ENCODE data around the gene TRAF3.
A peak's percentile ranks its signal among the peaks of the same experiment; 100 is the strongest.
"Not testable (repeated sequence)": the region's sequence is repeated elsewhere in the genome, so short reads cannot be mapped to it uniquely, and the experiment has no call there.

The TRAF3 gene

GRCh38 chr14:102751088-102751487, 26.2 kb upstream of the TRAF3 start:
- DNase-seq (ENCODE audit: low spot score), result no peak

- no peak for DNase-seq (ENCODE audit: low spot score)
These were observed 24.9 kb upstream of the TRAF3 start for GRCh38 chr14:102752239-102752847.

GRCh38 chr14:102754370-102755262, 22.6 kb upstream of the TRAF3 start:
- DNase-seq (ENCODE audit: low spot score), result no peak

- no peak for DNase-seq (ENCODE audit: low spot score)
These were observed 19.6 kb upstream of the TRAF3 start for GRCh38 chr14:102757646-102758045.

GRCh38 chr14:102758087-102758486, 19.2 kb upstream of the TRAF3 start:
- DNase-seq (ENCODE audit: low spot score), result no peak

- no peak for DNase-seq (ENCODE audit: low spot score)
These were observed 17.6 kb upstream of the TRAF3 start for GRCh38 chr14:102759456-102760187.

- no peak for DNase-seq (ENCODE audit: low spot score)
These were observed 16.6 kb upstream of the TRAF3 start for GRCh38 chr14:102760496-102761193.

GRCh38 chr14:102761206-102761605, 16.0 kb upstream of the TRAF3 start:
- no peak for DNase-seq (ENCODE audit: low spot score)

- DNase-seq (ENCODE audit: low spot score), result no peak
These were observed 13.0 kb upstream of the TRAF3 start for GRCh38 chr14:102764220-102764671.

- DNase-seq (ENCODE audit: low spot score), result not testable (repeated sequence)
These were observed 11.5 kb upstream of the TRAF3 start for GRCh38 chr14:102765770-102766169.

- no peak for DNase-seq (ENCODE audit: low spot score)
These were observed 8.8 kb upstream of the TRAF3 start for GRCh38 chr14:102768223-102769048.

- no peak for DNase-seq (ENCODE audit: low spot score)
These were observed 8.3 kb upstream of the TRAF3 start for GRCh38 chr14:102769049-102769327.

- no peak for DNase-seq (ENCODE audit: low spot score)
These were observed 6.8 kb upstream of the TRAF3 start for GRCh38 chr14:102770147-102771123.

GRCh38 chr14:102771144-102771543, 6.1 kb upstream of the TRAF3 start:
- DNase-seq (ENCODE audit: low spot score), result no peak

- peak; percentile 42 for DNase-seq (ENCODE audit: low spot score)
These were observed 4.3 kb upstream of the TRAF3 start for GRCh38 chr14:102772781-102773570.

- DNase-seq (ENCODE audit: low spot score), result peak; percentile 57
These were observed 2.7 kb upstream of the TRAF3 start for GRCh38 chr14:102774391-102775153.

GRCh38 chr14:102775855-102776760, 1.1 kb upstream of the TRAF3 start:
- DNase-seq (ENCODE audit: low spot score), result no peak

Measured in SK-N-DZ (cell line).